GM18861 (cell line): ENCODE measurements around the gene ACSM6.

Source experiments
- ATAC-seq: cut with Tn5 transposase; IDR thresholded peaks from one replicate; pipeline ENCODE4 v1.9.1; 2021; ENCODE audit not compliant: unreplicated experiment

ACSM6 gene

DNA sequence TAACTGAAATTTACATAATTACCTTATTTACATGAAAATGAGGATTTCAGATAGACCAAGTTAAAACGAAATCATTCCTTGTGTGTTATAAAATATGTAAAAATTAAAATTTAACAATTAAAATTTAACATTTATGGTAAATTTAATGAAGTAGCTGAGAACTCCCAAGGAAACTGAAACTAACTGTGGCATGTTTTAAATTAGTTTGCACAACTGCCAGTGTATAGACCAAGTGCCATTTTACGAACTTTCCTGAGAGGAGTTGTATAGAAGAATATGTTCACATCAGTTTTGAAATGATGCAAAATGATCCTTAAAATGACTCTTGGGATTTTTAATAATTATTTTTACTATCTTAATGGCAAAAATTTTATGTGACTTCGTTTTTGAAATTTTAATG, 73.2 kb downstream of the ACSM6 start:
- no peak for ATAC-seq

- ATAC-seq: no peak
Measured at GRCh38 chr10:95268438-95268837, 74.4 kb downstream of the ACSM6 start.

DNA sequence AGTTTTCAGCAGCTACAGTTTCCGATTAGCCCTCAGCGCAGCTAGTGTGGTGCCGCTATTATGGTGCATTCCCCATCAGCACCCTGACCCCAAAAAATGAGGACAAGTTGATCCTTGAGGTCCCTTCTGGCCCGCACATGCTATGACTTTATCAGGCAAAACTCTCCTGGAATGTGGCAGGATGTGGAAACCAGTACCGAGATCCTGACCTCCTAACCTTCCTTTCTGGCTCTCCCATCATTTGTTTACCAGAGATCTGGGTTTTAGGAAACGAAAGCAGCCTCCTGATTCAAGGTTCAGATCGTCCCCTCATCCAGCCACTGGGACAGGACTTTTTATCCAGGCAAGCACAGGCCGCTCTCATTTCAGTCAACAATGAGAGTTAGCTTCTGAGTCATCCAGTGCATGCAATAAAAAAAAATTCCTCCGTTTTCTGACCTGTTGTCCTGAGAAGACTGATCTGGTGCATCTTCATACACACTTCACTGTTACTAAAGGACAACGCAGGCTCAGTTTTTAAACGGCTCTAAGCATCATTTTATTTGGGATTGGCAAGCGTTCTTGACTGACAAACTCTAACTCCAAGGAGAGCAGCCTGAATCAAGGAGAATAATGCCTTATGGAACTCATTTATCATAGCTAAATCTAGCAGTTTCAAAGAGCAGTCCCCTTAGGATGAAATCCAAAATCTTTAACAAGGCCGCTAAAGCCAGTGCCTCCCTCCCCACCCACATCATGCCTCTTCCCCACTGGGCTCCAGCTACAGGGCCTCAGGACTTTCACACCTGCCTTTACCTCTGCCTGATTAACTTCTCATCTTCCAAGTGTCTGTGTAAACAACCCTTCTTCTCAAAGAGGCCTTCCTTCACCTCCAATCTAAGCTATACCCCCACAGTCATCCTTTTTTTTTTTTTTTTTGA, 79.6 kb downstream of the ACSM6 start:
- no peak for ATAC-seq

- no peak for ATAC-seq
Measured at GRCh38 chr10:95275726-95276366, 81.8 kb downstream of the ACSM6 start.

DNA sequence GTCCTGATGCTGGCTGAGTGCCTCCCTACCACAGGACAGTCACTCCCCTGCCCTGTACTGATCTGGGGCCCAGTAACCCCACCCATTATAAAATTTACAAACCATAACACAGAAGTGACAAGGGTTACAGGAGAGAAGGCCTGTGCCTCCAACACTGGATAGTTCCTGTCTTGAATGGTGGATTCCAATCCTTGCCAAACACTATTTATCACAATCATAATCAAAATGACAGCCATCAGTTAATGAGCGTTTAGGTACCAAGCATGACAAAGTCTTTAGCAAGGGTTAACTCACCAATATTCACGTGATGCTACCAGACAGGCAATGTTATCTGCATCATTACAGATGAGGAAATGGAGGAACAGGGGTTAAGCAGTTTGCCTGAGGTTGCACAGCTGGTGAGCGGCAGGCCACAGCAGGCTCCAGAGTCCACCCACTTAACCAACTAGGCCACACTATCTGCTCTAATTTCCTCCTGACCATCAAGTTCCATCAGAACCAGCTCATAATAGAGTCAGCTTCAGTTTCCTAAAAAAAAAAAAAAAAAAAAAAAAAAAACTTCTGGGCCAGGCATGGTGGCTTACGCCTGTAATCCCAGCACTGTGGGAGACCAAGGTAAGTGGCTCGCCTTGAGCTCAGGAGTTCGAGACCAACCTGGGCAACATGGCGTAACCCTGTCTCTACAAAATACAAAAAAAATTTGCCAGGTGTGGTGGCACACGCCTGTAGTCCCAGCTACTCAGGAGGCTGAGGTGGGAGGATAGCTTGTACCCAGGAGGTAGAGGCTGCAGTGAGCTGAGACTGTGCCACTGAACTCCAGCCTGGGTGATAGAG, 82.5 kb downstream of the ACSM6 start:
- ATAC-seq: no peak

DNA sequence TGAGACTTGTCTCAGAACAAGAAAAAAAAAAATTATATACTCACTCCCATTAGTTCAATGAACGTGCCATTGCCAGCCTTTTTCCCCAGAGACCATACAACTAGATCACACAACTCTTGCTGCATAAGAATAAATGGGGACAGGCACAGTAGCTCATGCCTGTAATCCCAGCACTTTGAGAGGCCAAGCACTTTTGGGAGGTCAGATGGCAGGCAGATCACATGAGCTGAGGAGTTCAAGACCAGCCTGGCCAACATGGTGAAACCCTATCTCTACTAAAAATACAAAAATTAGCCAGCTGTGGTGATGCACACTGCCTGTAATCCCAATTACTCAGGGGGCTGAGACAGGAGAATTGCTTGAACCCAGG, 83.1 kb downstream of the ACSM6 start:
- no peak for ATAC-seq

DNA sequence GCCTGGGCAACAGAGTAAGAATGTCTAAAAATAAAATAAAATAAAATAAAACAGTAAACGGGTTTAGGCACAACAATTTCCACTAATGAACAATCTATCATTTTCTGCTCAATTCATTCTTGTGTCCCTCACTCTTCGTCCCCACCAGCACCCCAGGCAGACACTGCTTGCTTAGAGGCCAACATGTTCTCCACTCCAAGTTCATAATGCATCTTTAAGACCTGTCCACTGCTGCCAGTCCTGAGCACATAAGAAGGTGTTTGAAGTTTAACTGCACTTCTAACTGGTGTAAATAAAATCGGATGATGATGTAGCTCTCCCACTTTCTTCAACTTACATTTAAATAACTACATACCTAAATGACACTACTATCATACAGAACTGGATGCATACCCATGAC, 83.6 kb downstream of the ACSM6 start:
- ATAC-seq: no peak
